ENCODE measurements around the gene SYK.

SYK gene

DNA sequence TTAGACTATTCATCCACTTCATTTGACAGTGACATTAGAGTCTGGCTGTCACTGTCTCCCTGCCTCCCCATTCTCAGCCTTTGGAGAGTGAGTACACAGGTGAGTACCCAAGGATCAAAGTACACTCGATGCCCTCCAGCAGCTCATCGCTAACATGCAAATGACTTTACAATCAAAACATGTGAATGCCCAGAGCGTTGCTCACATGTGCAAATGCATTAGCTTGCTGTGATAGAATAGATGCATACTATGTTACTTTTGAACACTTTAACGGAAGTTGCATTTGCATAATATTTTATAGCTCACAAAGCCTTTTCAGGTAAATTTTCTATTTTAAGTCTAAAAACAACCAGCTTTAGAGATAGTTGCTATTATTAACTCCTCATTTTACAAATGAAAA, 107.6 kb downstream of the SYK start:
- TF ChIP-seq, protein P1, sequence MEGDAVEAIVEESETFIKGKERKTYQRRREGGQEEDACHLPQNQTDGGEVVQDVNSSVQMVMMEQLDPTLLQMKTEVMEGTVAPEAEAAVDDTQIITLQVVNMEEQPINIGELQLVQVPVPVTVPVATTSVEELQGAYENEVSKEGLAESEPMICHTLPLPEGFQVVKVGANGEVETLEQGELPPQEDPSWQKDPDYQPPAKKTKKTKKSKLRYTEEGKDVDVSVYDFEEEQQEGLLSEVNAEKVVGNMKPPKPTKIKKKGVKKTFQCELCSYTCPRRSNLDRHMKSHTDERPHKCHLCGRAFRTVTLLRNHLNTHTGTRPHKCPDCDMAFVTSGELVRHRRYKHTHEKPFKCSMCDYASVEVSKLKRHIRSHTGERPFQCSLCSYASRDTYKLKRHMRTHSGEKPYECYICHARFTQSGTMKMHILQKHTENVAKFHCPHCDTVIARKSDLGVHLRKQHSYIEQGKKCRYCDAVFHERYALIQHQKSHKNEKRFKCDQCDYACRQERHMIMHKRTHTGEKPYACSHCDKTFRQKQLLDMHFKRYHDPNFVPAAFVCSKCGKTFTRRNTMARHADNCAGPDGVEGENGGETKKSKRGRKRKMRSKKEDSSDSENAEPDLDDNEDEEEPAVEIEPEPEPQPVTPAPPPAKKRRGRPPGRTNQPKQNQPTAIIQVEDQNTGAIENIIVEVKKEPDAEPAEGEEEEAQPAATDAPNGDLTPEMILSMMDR (conservative IDR thresholded peaks at IDR 0.05; ENCODE audit: low read length): no peak
- no peak overlapping the region for H3K4me3 ChIP-seq (ENCODE audit: low read length)
- no peak for DNase-seq (ENCODE audit: low read depth)

DNA sequence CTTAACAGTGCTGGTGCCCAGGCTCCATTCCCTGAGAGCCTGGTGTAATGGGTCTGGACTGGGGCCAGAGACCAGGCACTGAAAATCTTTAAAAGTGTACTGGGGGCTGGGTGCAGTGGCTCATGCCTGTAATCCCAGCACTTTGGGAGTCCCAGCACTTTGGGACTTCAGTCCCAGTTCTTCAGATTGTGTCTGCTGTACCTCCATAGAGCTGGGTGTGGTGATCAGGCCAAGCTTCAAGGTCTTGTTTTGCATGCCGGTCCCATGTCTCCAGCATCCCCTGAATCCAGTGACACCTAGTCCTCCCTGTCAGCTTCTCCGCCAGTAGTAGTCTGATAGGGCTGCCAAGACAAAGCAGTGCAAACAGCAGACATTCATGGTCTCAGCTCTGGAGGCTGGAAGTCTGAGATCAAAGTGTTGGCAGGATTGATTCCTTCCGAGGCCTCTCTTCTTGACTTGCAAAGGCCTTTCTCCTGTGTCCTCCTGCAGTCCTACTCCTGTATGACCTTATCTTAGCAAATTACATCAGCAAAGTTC, 108.2 kb downstream of the SYK start:
- TF ChIP-seq, protein P1 (conservative IDR thresholded peaks at IDR 0.05; ENCODE audit: low read length): no peak
- no peak for DNase-seq (ENCODE audit: low read depth)
- no peak overlapping the region for H3K4me3 ChIP-seq (ENCODE audit: low read length)

DNA sequence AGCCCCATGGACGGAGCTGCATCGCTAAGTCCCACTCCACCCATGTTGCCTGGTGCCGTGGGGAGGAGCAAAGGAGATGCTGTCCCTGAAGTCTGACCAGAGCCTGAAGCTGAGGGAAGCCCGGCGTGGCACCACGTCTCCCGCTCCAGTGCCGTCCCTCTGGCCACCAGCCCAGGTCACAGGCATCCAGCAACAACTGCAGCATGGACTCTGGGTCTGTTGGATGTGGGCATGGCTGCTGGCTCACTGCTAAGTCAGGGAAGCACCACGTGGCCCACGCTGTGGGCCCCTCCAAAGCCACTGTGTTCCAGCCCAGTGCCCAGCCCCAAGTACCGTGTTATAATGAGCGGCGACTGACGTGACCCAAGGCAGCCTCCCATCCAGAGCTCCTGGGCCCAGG, 112.6 kb downstream of the SYK start:
- DNase-seq (ENCODE audit: low read depth): no peak
- TF ChIP-seq, protein P1 (conservative IDR thresholded peaks at IDR 0.05; ENCODE audit: low read length): no peak
- H3K4me3 ChIP-seq (ENCODE audit: low read length): no peak overlapping the region

DNA sequence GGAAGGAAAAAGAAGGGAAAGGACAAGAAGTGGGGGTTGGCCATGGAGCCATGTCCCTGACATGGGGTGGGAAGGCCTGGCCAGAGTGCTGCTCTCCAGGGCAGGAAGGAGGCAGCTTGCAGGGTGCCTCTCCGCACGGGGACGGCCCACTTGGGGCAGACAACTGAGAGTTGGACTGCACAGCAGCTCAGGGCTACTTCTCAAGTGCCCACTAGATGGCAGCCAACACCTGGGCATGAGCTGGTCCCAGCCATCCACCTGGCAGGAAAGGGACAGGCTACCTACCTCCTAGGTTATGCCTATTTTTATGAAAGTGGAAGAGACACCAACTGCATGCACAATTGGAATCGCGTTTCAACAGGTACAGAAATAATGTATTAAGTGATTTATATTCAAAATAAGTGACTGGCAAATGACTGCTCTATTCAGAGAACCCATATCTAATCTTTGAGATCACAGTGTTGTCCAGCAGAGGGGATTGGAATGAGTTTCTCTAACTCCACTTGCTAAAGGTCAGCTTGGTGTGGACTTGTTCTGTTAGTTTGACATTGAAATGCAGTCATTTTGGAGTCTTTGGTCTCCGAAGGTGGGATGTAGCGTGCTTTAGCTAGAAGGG, 113.4 kb downstream of the SYK start:
- TF ChIP-seq, protein P1 (conservative IDR thresholded peaks at IDR 0.05; ENCODE audit: low read length): peak; percentile 86
- DNase-seq (ENCODE audit: low read depth): peak; percentile 63
- H3K4me3 ChIP-seq (ENCODE audit: low read length): no peak overlapping the region

DNA sequence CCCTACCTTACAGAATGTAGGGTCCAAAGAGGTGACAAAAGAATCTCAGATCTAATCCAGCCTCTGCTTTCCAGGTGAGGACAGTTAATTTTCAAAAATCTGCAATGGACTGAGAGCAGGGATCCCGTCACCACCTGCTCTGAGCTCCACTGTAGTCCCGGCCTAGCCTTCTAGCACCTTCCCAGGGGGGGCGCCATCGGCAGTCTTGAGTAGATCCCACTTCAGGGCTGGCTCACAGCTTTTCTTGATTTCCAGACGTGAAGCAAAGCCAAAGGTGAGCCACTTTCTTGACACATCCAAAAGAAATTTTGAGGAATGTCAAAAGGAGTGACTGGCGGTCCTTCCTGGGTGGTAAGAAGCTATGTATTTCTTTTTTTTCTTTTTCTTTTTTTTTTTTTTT, 114.1 kb downstream of the SYK start:
- TF ChIP-seq, protein P1 (conservative IDR thresholded peaks at IDR 0.05; ENCODE audit: low read length): peak; percentile 36
- no peak overlapping the region for H3K4me3 ChIP-seq (ENCODE audit: low read length)
- DNase-seq (ENCODE audit: low read depth): no peak

DNA sequence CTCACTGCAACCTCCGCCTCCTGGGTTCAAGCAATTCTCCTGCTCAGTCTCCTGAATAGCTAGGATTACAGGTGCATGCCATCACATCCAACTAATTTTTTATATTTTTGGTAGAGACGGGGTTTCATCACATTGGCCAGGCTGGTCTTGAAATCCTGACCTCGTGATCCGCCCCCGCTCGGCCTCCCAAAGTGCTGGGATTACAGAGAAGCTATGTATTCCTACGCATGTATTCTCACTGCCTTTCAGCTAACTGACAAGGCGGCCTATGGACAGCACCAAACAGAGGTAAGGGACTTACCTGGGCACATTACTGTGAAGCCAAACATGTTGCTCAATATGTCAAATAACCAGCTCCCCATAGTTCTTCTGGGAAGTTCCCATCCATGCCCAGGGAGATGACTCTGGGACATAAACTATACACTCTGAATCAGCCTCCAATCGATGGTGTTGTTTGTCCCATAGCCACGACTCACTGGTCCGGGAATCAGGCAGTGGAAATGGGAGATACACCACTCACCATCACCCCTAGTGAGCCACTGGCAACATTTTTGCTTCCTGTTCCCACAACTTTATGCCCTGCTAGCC, 114.6 kb downstream of the SYK start:
- no peak for DNase-seq (ENCODE audit: low read depth)

More for the DNA sequence above, 114.6 kb downstream of the SYK start:
- TF ChIP-seq, protein P1 (conservative IDR thresholded peaks at IDR 0.05; ENCODE audit: low read length): no peak
- H3K4me3 ChIP-seq (ENCODE audit: low read length): no peak overlapping the region

Measured in AG10803 (cell line).